Activated CD4-positive, alpha-beta memory T cell treated with anti-CD3 and anti-CD28 coated beads, Interleukin-2, amount 10 ng/mL, durations not matched to agents 7 days and 5 days (primary cell): ENCODE data around the gene ITGA2. TPM values are rescaled to one million over a fixed set of nuclear protein-coding genes. Genes with fewer than 3 reads are reported as not detected.
"Not testable (repeated sequence)": the region's sequence is repeated elsewhere in the genome, so short reads cannot be mapped to it uniquely, and the experiment has no call there.

ENCODE experiments used
- CTCF ChIA-PET: fragments of 350-600 bp; sonication (Branson Sonifier 250); formaldehyde crosslinking; loops from one replicate; lab custom pipeline; 2021; ENCODE audit warnings: antibody characterized with exemption, inconsistent platforms; lab: Charles Lee
- POLR2A ChIA-PET: fragments of 350-600 bp; sonication (Branson Sonifier 250); formaldehyde crosslinking; loops from one replicate; lab custom pipeline; 2021; ENCODE audit warnings: antibody characterized with exemption; lab: Charles Lee
- DNase-seq: peaks from one replicate; pipeline ENCODE4 v3.0.0-alpha.2; 2020
- H3K27ac Mint-ChIP-seq: one replicate; pipeline ENCODE4 v1.8.0; 2021; ENCODE audit warnings: mild to moderate bottlenecking, mixed read lengths
- H3K27me3 Mint-ChIP-seq: one replicate; pipeline ENCODE4 v1.8.0; 2021; ENCODE audit warnings: mixed read lengths
- H3K36me3 Mint-ChIP-seq: one replicate; pipeline ENCODE4 v1.8.0; 2021; ENCODE audit warnings: low read depth, mixed read lengths
- H3K4me1 Mint-ChIP-seq: one replicate; pipeline ENCODE4 v1.8.0; 2021; ENCODE audit warnings: mixed read lengths
- H3K4me3 Mint-ChIP-seq: one replicate; pipeline ENCODE4 v1.8.0; 2021; ENCODE audit warnings: mild to moderate bottlenecking, mixed read lengths
- H3K9me3 Mint-ChIP-seq: one replicate; pipeline ENCODE4 v1.8.0; 2021; ENCODE audit warnings: mixed read lengths
- total RNA-seq, 2 experiments: library from RNA; stranded (reverse); gene quantifications; one replicate each; pipeline ENCODE4 v1.2.3, GENCODE V29; 2021

Gene ITGA2
- total RNA-seq, 2 experiments from 2014 or later: 10.2 to 11.2 TPM

DNA sequence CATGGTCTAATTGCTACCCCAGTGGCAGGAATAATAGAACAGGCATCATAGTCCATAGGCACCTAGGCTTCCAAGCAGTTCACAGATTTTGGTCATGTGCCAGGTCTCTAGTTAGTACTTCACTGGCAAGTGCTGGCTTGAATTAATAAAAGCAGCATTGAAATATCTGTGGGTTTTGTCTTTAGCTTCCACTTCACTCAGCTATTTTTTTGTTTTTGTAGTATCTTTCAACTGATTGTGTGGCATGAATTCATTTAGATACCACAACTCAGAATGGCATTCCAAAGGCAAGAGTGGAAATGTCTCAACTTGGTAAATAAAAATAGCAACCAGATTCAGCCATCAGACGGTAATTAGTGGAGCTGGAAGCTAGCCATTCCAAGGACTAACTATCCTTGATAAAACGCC is 27.9 kb upstream of the ITGA2 start:
- no peak for DNase-seq
- Mint-ChIP-seq H3K9me3 (no peaks in the 10 kb centered on the region), H3K4me3 (no peak overlapping the region), H3K4me1 (no peaks in the 10 kb centered on the region), H3K27me3 (peaks cover 9% of the 10 kb centered on the region), H3K27ac (no peak overlapping the region), H3K36me3 (no peaks in the 10 kb centered on the region)
- CTCF ChIA-PET: interaction anchor here (1.2 kb wide), 1 partner anchor 18 kb away, joined by 5 read pairs; no protein-coding TSS in a partner anchor
- POLR2A ChIA-PET: no interaction called here

DNA sequence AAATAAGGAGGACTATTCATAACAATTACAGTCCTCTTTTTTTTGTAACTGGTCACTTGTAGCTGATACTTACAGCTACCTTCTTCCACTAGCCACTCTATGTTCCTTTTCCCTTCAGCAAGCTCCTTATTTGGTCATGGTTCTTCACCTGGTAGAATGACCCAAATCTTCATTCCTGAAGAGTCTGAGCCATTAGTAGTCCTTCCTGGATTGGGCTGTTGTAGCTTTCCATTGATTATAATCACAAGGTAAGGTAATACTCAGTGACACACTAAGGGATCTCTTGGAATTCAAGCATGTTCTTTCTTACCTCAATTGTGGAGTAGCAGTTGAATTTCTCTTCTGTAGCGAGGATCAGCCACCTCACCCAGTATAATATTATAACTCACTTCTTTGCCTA is 25.5 kb upstream of the ITGA2 start:
- no peak overlapping the region for H3K4me3 Mint-ChIP-seq
- CTCF ChIA-PET: interaction anchor here (0.9 kb wide), 1 partner anchor 15 kb away, joined by 4 read pairs; no protein-coding TSS in a partner anchor
- no peaks in the 10 kb centered on the region for H3K4me1 Mint-ChIP-seq
- POLR2A ChIA-PET: no interaction called here
- H3K27ac Mint-ChIP-seq: no peak overlapping the region
- no peak for DNase-seq
- peaks cover 3% of the 10 kb centered on the region for H3K36me3 Mint-ChIP-seq
- H3K9me3 Mint-ChIP-seq: peaks cover 4% of the 10 kb centered on the region
- peaks cover 26% of the 10 kb centered on the region for H3K27me3 Mint-ChIP-seq

DNA sequence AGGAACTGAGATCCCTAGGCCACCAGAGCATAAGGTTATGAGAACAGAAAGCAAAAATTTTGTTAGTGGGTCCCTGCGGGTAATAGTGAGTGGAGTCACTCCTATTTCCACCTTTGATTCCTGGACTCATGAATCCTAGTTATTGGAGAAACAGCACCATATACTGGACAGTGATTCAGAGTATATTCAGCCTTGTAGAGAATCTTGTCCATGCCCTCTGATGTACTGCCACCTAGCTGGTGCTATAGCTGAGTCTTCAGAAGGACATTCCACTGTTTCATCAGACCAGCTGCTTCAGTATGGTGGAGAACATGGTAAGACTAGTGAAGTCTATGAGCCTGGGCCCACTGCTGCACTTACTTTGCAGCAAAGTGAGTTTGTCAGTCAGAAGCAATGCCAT is 25.0 kb upstream of the ITGA2 start:
- POLR2A ChIA-PET: no interaction called here
- CTCF ChIA-PET: interaction anchor here (0.9 kb wide), 1 partner anchor 15 kb away, joined by 4 read pairs; no protein-coding TSS in a partner anchor

DNA sequence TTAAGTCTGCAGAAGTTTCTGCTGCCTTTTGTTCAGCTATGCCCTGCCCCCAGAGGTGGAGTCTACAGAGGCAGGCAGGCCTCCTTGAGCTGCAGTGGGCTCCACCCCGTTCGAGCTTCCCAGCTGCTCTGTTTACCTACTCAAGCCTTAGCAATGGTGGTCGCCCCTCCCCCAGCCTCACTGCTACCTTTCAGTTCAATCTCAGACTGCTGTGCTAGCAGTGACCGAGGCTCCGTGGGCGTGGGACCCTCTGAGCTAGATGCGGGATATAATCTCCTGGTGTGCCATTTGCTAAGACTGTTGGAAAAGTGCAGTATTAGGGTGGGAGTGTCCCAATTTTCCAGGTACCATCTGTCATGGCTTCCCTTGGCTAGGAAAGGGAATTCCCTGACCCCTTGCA is 13.0 kb upstream of the ITGA2 start:
- H3K4me3 Mint-ChIP-seq, POLR2A ChIA-PET, H3K27ac Mint-ChIP-seq, DNase-seq, H3K4me1 Mint-ChIP-seq, H3K9me3 Mint-ChIP-seq: not testable (repeated sequence)
- peaks cover 54% of the 10 kb centered on the region for H3K27me3 Mint-ChIP-seq
- CTCF ChIA-PET: interaction anchor here (0.6 kb wide), 1 partner anchor 9 kb away, joined by 3 read pairs; no protein-coding TSS in a partner anchor
- H3K36me3 Mint-ChIP-seq: peaks cover 11% of the 10 kb centered on the region

More for the DNA sequence above, 25.0 kb upstream of the ITGA2 start:
- peaks cover 8% of the 10 kb centered on the region for H3K36me3 Mint-ChIP-seq
- H3K4me3 Mint-ChIP-seq: no peak overlapping the region
- H3K27me3 Mint-ChIP-seq: peaks cover 32% of the 10 kb centered on the region
- no peaks in the 10 kb centered on the region for H3K4me1 Mint-ChIP-seq
- no peak for DNase-seq
- H3K9me3 Mint-ChIP-seq: peaks cover 9% of the 10 kb centered on the region
- H3K27ac Mint-ChIP-seq: no peak overlapping the region

DNA sequence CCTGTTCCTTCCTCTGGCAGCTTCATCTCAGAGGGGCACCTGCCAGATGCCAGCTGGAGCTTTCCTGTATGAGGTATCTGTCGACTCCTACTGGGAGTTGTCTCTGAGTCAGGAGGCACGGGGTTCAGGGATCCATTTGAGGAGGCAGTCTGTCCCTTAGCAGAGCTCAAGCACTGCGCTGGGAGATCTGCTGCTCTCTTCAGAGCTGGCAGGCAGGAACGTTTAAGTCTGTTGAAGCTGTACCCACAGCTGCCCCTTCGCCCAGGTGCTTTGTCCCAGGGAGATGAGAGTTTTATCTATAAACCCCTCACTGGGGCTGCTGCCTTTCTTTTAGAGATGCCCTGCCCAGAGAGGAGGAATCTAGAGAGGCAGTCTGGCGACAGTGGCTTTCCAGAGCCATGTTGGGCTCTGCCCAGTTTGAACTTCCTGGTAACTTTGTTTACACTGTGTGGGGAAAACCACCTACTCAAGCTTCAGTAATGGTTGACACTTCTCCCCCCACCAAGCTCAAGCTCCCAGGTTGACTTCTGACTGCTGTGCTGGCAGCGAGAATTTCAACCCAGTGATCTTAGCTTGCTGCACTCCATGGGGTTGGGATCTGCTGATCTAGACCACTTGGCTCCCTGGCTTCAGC is 11.8 kb upstream of the ITGA2 start:
- ChIA-PET CTCF (no interaction called here), POLR2A (no interaction called here)
- Mint-ChIP-seq H3K4me1 (no peaks in the 10 kb centered on the region), H3K36me3 (peaks cover 11% of the 10 kb centered on the region), H3K4me3 (no peak overlapping the region), H3K27ac (no peak overlapping the region), H3K27me3 (peaks cover 49% of the 10 kb centered on the region), H3K9me3 (peaks cover 2% of the 10 kb centered on the region)
- DNase-seq: no peak

DNA sequence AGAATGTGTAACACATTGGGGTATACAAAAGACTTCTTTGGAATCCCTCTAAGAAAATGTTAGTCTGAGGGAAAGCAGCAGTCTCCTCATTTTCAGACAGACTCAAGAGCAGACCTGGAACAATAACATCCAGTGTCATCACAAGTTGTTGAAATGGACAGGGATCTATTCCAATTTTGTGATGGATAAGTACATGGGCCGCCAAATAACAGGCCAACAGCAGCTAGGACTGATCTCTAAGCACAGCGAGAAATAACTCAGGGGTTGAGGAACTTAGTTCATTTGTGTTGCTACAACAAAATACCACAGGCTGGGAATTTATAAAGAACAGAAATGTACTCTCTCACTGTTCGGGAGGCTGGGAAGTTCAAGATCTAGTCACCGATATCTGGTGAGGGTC is 7.6 kb upstream of the ITGA2 start:
- H3K9me3 Mint-ChIP-seq: peaks cover 2% of the 10 kb centered on the region
- H3K36me3 Mint-ChIP-seq: peaks cover 2% of the 10 kb centered on the region
- H3K4me3 Mint-ChIP-seq: no peak overlapping the region
- CTCF ChIA-PET: no interaction called here
- POLR2A ChIA-PET: no interaction called here
- peaks cover 19% of the 10 kb centered on the region for H3K4me1 Mint-ChIP-seq
- DNase-seq: no peak
- no peak overlapping the region for H3K27ac Mint-ChIP-seq
- peaks cover 50% of the 10 kb centered on the region for H3K27me3 Mint-ChIP-seq

DNA sequence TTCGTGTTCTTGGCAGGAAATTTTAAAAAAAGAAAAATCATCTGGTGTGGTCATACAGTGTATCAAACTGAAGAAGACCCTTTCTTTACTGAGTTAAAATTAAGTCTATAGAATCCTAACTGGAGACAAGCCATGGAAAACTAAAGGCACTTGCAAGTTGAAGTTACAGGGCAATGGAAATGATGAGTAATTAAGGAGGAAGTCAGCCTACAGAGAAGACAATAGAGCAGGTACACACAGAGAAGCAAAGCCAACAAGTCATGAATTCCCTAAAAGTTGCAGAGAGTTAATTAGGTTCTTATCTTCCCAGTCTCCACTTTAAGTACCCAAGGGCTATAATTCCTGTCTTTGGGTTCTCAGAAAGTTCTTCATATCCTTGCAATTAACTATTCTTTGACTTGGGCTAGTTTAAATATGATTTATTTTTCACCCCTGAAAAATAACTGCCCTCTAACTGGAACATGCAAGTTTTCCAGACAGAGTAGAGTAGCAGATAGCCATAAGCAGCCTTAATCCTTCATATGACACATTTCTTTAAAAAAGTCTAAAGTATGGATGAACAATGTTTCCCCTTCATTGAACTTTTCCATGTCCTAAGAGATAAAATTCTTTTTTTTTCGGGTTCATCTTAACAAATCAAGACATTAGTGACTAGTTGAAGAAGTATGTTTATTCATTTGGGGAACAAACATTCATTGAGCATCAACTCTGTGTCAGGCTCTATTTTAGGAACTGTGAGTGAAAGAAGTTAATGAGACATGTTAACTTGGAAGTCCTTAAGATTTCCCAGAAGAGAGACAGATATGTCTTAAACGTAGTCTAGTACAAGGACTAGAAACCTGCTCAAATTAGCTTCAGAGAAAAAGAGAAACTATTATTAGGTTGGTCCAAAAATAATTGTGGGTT is 5.2 kb upstream of the ITGA2 start:
- CTCF ChIA-PET: no interaction called here
- H3K27me3 Mint-ChIP-seq: peaks cover 49% of the 10 kb centered on the region
- no peaks in the 10 kb centered on the region for H3K9me3 Mint-ChIP-seq
- POLR2A ChIA-PET: no interaction called here
- no peak for DNase-seq
- no peak overlapping the region for H3K4me3 Mint-ChIP-seq
- H3K4me1 Mint-ChIP-seq: peaks cover 36% of the 10 kb centered on the region
- peaks cover 2% of the 10 kb centered on the region for H3K36me3 Mint-ChIP-seq
- no peak overlapping the region for H3K27ac Mint-ChIP-seq

DNA sequence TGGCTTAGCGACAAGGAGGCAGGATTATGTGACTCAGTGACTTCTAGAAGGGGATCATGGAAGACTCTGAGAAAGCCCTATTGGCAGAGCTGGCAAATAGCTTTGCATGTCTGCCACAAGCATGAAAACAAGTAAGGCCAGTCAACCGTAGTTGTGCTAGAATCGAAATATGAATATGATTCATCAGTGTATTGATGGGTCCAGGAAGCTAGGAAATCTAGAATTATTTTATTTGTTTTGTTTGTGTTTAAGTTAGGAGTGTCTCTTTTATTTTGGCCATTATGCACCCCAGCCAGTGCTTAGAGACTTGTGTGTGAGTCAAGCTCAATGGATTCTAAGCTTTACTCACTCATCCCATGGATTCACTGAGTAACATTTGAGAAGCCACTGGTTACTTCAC is 3.8 kb upstream of the ITGA2 start:
- CTCF ChIA-PET: interaction anchor here (0.7 to 1.3 kb wide), 3 partner anchors 9 to 85 kb away, joined by 3 to 4 read pairs (median 3); no protein-coding TSS in a partner anchor
- no peak for DNase-seq
- Mint-ChIP-seq H3K27ac (no peak overlapping the region), H3K27me3 (peaks cover 41% of the 10 kb centered on the region), H3K9me3 (no peaks in the 10 kb centered on the region), H3K36me3 (peaks cover 5% of the 10 kb centered on the region), H3K4me3 (no peak overlapping the region), H3K4me1 (peaks cover 42% of the 10 kb centered on the region)
- POLR2A ChIA-PET: interaction anchor here (0.8 to 1.3 kb wide), 3 partner anchors 13 to 124 kb away, joined by 3 read pairs; partner anchors contain the start of gene MOCS2

DNA sequence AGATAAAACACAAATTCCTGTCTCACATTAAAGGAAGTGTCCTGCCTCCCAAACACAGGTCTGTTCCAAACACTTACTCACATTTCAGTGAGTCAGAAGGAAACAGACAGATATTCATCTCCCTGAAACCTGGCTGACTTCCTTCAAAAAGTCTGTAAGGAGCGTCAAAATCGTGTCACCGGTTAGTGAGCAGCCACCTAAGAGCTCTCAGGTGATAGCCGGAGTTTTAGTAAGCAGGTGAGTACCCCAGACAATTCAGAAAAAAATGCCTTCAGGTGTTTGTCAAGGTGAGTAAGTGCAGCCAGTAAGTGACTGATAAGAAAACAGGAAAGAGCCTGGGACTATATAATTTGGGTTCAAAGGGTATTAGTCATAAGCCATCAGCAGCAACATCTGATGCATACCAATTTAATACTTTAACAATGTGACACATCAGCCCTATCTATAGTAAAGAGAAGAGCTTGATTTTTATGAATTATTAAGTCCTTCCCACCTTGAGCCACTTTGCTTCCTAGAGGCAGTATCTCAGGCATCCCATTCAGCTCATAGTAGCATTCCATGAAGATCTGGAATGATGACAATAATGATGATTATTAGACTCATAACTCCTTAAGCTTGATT is 1.3 kb upstream of the ITGA2 start:
- Mint-ChIP-seq H3K36me3 (peaks cover 18% of the 10 kb centered on the region), H3K4me1 (peaks cover 62% of the 10 kb centered on the region), H3K27ac (peak overlapping the region; percentile 29), H3K4me3 (peak overlapping the region; percentile 75), H3K27me3 (peaks cover 30% of the 10 kb centered on the region), H3K9me3 (no peaks in the 10 kb centered on the region)
- ChIA-PET POLR2A (interaction anchor here (1.0 to 3.5 kb wide), 10 partner anchors 11 to 122 kb away, joined by 3 to 18 read pairs (median 6); partner anchors contain the start of gene MOCS2), CTCF (interaction anchor here (0.5 to 4.9 kb wide), 9 partner anchors 11 to 180 kb away, joined by 3 to 37 read pairs (median 3); partner anchors contain the start of gene MOCS2)
- DNase-seq: no peak

DNA sequence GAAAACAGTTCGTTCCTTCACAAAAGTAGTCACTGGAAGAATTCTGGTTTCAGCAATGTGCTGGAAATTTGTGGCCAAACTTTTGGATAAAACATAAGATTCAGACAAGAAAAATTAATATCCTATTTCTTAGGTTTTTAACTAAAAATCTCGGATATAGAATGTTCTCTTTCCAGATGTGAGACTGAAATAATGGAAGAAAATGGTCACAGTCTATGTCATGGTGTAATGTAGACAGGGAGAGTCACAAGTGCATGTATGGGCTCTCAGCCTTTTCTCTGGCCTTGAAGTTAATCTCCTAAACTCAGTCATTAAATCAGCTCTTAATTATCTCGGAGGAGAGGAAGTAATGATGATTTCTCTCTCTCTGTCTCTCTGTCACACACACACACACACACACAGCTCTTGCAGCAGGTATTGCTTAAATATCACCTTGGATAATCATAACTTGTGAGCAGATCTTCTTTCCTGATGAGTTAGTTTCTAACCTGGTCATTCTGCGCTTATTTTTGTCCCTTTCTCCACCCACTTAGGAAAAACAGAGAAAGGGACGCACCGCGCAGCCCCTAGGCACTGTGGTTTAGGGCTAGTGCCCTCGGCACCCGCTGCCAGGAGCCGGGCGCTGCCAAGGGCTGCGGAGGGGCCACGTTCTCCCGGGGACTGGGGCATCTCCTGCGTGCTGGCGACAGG is 672 bp upstream of the ITGA2 start:
- no peaks in the 10 kb centered on the region for H3K9me3 Mint-ChIP-seq
- DNase-seq: no peak
- peaks cover 25% of the 10 kb centered on the region for H3K27me3 Mint-ChIP-seq
- POLR2A ChIA-PET: interaction anchor here (1.0 to 3.5 kb wide), 12 partner anchors 10 to 121 kb away, joined by 3 to 18 read pairs (median 6); partner anchors contain the start of gene MOCS2
- H3K36me3 Mint-ChIP-seq: peaks cover 25% of the 10 kb centered on the region
- peaks cover 63% of the 10 kb centered on the region for H3K4me1 Mint-ChIP-seq
- peak overlapping the region; percentile 75 for H3K4me3 Mint-ChIP-seq
- peak overlapping the region; percentile 55 for H3K27ac Mint-ChIP-seq
- CTCF ChIA-PET: interaction anchor here (0.5 to 4.9 kb wide), 9 partner anchors 10 to 180 kb away, joined by 3 to 37 read pairs (median 3); partner anchors contain the start of gene MOCS2

DNA sequence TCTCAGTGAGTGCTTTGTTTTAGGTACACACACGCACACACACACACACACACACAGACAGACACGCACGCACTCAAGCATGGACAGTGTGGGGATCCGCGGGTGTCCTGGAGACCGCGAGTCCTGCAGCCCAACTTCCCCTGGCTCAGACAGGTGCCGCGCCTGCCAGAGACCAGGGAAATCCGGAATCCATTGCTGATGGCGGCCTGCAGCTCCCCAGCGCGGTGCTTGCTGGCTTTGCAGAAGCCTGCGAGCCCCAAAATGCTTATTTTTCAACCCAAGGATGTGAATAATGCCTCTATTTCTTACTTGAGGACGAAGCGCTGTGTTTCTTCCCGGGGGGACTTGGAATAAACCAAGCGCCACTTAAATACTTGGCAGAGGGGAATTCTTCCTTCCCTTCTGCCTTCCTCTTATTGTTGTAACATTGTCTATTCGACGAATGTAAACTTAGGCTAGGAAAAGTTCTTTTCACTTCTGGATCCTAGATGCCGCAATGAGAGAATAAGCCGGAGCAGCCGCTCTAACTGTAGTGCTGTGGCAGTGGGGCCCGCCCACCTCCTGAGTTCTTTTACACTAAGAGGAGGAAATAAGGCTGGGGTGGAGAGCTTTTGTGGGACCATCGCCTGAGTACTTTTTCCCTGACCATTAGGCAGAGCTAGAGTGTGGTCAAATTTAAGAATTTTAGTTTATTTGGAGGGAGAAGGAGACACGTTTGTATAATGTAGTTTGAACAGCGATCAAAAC is 802 bp downstream of the ITGA2 start:
- peaks cover 57% of the 10 kb centered on the region for H3K4me1 Mint-ChIP-seq
- CTCF ChIA-PET: interaction anchor here (0.6 to 4.9 kb wide), 11 partner anchors 9 to 324 kb away, joined by 3 to 37 read pairs (median 3); partner anchors contain the start of gene MOCS2
- H3K9me3 Mint-ChIP-seq: no peaks in the 10 kb centered on the region
- H3K27ac Mint-ChIP-seq: peak overlapping the region; percentile 17
- H3K27me3 Mint-ChIP-seq: peaks cover 19% of the 10 kb centered on the region
- peak; percentile 54 for DNase-seq
- H3K36me3 Mint-ChIP-seq: peaks cover 32% of the 10 kb centered on the region
- POLR2A ChIA-PET: interaction anchor here (1.0 to 3.5 kb wide), 9 partner anchors 9 to 99 kb away, joined by 3 to 18 read pairs (median 6); no protein-coding TSS in a partner anchor
- H3K4me3 Mint-ChIP-seq: peak overlapping the region; percentile 79
